Natural killer cell (primary cell): ENCODE data around the gene DACH1. TPM values are rescaled to one million over a fixed set of nuclear protein-coding genes. Genes with fewer than 3 reads are reported as not detected.

Experiments used
- ATAC-seq, 3 donors: fragments of 150-1000 bp in 2 of 3; fragments of 200-7000 bp in 1 of 3; cut with Tn5 transposase; 1 replicate in 1 of 3; 2 replicates in 2 of 3; pipeline ENCODE4 v1.10.0; 2021; ENCODE audit warnings: mild to moderate bottlenecking in 2 of 3, moderate library complexity in 2 of 3
- DNase-seq, 2 donors: peaks; one replicate each; pipeline versions ENCODE4 v3.0.0 to v3.0.0-alpha.2; 2013 to 2021; ENCODE audit warnings: mixed read lengths in 1 of 2
- H3K27ac ChIP-seq: one replicate; pipeline ENCODE4 v1.5.1; 2013; ENCODE audit warnings: mild to moderate bottlenecking, low read length
- H3K27me3 ChIP-seq: one replicate; pipeline ENCODE4 v1.6.1; 2013; ENCODE audit warnings: low read length; ENCODE audit not compliant: control insufficient read depth, insufficient read depth
- H3K36me3 ChIP-seq: one replicate; pipeline ENCODE4 v1.6.1; 2013; ENCODE audit warnings: low read length; ENCODE audit not compliant: control insufficient read depth, insufficient read depth
- H3K4me1 ChIP-seq: one replicate; pipeline ENCODE4 v1.6.1; 2013; ENCODE audit warnings: low read length; ENCODE audit not compliant: control insufficient read depth, insufficient read depth
- H3K4me3 ChIP-seq: one replicate; pipeline ENCODE4 v1.5.1; 2013; ENCODE audit warnings: low read length
- H3K9me3 ChIP-seq: one replicate; pipeline ENCODE4 v1.6.1; 2013; ENCODE audit warnings: low read length; ENCODE audit not compliant: control insufficient read depth, insufficient read depth
- H3K27ac Mint-ChIP-seq, 2 donors: one replicate each; pipeline ENCODE4 v1.8.0; 2022; ENCODE audit warnings: mild to moderate bottlenecking in 2 of 2, mixed read lengths in 2 of 2, moderate library complexity in 1 of 2
- H3K27me3 Mint-ChIP-seq, 2 donors: one replicate each; pipeline ENCODE4 v1.8.0; 2022; ENCODE audit warnings: low read depth in 2 of 2, mixed read lengths in 2 of 2
- H3K36me3 Mint-ChIP-seq: one replicate; pipeline ENCODE4 v1.8.0; 2022; ENCODE audit warnings: mixed read lengths
- H3K4me1 Mint-ChIP-seq, 2 donors: one replicate each; pipeline ENCODE4 v1.8.0; 2022; ENCODE audit warnings: mixed read lengths in 2 of 2
- H3K4me3 Mint-ChIP-seq: one replicate; pipeline ENCODE4 v1.8.0; 2022; ENCODE audit warnings: mild to moderate bottlenecking, moderate library complexity, mixed read lengths
- H3K9me3 Mint-ChIP-seq, 2 donors: one replicate each; pipeline ENCODE4 v1.8.0; 2022; ENCODE audit warnings: mixed read lengths in 2 of 2
- WGBS: methylation state at CpG from one replicate; pipeline ENCODE4 v1.1.7; 2013; ENCODE audit warnings: missing lambda C conversion rate; ENCODE audit not compliant: insufficient coverage; 5-methylcytosine and 5-hydroxymethylcytosine counted together
- intact Hi-C: fragments of 100-400 bp; cut with micrococcal nuclease; formaldehyde crosslinking; loops from one replicate; pipeline ENCODE4 v1.14.2; 2022
- total RNA-seq, 4 donors: library from RNA; stranded (reverse); fragments of 120-200 nt in 1 of 4; gene quantifications; one replicate each; pipeline versions ENCODE4 v1.2.3 to v1.2.4, GENCODE V29; 2013 to 2022
- TF ChIP-seq, protein P1 (sequence below): fragments of 200-600 bp; IDR thresholded peaks from one replicate; pipeline ENCODE4 v1.8.0; 2022; ENCODE audit warnings: antibody characterized with exemption

Gene DACH1
- total RNA-seq, 3 donors from 2014 or later (not counting 1 experiment from before 2014, with no cell fraction given): 0.29 to 2.3 (median 0.49) TPM

DNA sequence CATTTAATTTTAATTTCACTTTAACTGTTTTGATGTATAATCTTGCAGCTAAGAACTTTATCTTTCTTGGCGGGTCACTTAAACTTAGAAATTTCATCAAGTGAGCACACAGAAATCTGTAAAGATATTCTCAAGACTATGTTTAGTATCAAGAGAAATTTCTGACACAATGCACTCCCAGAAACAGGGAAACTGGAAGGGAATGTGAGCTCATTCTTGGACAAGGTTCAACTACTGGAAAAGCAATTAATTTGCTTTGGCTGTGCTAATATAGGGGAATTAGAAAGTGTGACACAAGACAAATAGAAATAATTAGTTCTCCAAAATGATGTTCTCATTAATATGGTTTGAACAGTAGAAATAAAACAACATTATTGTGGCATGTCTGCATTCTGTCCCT is 402.3 kb downstream of the DACH1 start:
- Mint-ChIP-seq H3K4me1 (no peaks in the 10 kb centered on the region), H3K27ac (no peak overlapping the region), H3K36me3 (no peaks in the 10 kb centered on the region), H3K27me3 (no peaks in the 10 kb centered on the region), H3K4me3 (no peak overlapping the region), H3K9me3 (peaks cover 0 to 4% of the 10 kb centered on the region in 2 donors)
- intact Hi-C loops: no loop called here
- TF ChIP-seq, protein P1, sequence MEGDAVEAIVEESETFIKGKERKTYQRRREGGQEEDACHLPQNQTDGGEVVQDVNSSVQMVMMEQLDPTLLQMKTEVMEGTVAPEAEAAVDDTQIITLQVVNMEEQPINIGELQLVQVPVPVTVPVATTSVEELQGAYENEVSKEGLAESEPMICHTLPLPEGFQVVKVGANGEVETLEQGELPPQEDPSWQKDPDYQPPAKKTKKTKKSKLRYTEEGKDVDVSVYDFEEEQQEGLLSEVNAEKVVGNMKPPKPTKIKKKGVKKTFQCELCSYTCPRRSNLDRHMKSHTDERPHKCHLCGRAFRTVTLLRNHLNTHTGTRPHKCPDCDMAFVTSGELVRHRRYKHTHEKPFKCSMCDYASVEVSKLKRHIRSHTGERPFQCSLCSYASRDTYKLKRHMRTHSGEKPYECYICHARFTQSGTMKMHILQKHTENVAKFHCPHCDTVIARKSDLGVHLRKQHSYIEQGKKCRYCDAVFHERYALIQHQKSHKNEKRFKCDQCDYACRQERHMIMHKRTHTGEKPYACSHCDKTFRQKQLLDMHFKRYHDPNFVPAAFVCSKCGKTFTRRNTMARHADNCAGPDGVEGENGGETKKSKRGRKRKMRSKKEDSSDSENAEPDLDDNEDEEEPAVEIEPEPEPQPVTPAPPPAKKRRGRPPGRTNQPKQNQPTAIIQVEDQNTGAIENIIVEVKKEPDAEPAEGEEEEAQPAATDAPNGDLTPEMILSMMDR: no peak
- ATAC-seq (no peak), DNase-seq (no peak)
- no peaks in the 10 kb centered on the region for H3K4me1 ChIP-seq
- no peaks in the 10 kb centered on the region for H3K36me3 ChIP-seq
- peaks cover 2% of the 10 kb centered on the region for H3K9me3 ChIP-seq
- H3K27me3 ChIP-seq: no peaks in the 10 kb centered on the region
- 100% methylated on average over 1 of the region's 1 CpG for WGBS
- H3K27ac ChIP-seq: no peak overlapping the region
- no peak overlapping the region for H3K4me3 ChIP-seq

DNA sequence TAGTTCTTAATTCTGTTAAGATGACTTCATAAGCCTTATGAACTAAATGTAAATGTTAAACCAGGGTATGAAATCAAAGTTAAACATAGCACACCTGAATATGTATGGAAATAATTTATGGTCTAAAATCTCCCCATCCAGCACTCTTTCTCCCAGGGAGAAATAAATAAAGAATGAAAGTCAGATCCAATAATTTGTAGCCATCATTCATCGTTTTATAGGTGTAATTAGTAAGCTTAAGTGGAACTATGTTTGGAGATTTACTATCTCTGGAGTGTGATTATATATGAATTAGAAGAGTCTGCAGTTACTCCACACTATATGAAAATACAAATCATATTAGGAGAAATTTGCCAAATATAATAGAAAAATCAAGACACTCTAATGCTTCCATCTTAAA is 405.1 kb downstream of the DACH1 start:
- H3K4me1 Mint-ChIP-seq: no peaks in the 10 kb centered on the region
- Histone ChIP-seq H3K9me3 (peaks cover 2% of the 10 kb centered on the region), H3K36me3 (no peaks in the 10 kb centered on the region), H3K4me1 (no peaks in the 10 kb centered on the region), H3K27me3 (no peaks in the 10 kb centered on the region), H3K4me3 (no peak overlapping the region), H3K27ac (no peak overlapping the region)
- peaks cover 0 to 8% of the 10 kb centered on the region in 2 donors for H3K9me3 Mint-ChIP-seq
- H3K27ac Mint-ChIP-seq: no peak overlapping the region
- TF ChIP-seq, protein P1: no peak
- H3K4me3 Mint-ChIP-seq: no peak overlapping the region
- H3K27me3 Mint-ChIP-seq: no peaks in the 10 kb centered on the region
- ATAC-seq (no peak), DNase-seq (no peak)
- WGBS: no CpG with 5 or more reads among the region's 1 CpG
- H3K36me3 Mint-ChIP-seq: no peaks in the 10 kb centered on the region
- intact Hi-C loops: no loop called here

DNA sequence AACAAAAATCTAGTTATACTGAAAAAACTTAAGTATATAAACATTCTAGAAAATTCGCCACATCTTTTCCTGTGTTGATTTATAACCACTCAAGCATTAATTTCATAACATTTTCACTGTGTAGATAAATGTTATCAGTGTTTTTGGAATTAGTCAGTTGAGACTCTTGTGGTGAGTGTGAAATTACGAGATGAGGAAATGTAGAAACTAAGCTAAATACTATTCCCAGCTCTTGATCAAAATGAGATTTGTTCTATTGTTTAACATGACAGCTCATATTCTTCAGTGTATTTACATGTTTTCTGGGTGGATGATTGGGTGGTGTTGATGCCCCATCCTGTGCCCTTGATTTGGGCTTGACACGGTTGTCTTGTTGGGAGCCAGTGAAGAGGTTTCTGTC is 406.8 kb downstream of the DACH1 start:
- Mint-ChIP-seq H3K27me3 (no peaks in the 10 kb centered on the region), H3K4me1 (no peaks in the 10 kb centered on the region), H3K36me3 (no peaks in the 10 kb centered on the region), H3K9me3 (peaks cover 0 to 6% of the 10 kb centered on the region in 2 donors), H3K27ac (no peak overlapping the region), H3K4me3 (no peak overlapping the region)
- H3K9me3 ChIP-seq: no peaks in the 10 kb centered on the region
- no peaks in the 10 kb centered on the region for H3K36me3 ChIP-seq
- no CpG with 5 or more reads among the region's 3 CpGs for WGBS
- DNase-seq: no peak
- TF ChIP-seq, protein P1: no peak
- no peak overlapping the region for H3K4me3 ChIP-seq
- no peak overlapping the region for H3K27ac ChIP-seq
- no peak for ATAC-seq
- H3K4me1 ChIP-seq: no peaks in the 10 kb centered on the region
- intact Hi-C loops: no loop called here
- H3K27me3 ChIP-seq: no peaks in the 10 kb centered on the region

DNA sequence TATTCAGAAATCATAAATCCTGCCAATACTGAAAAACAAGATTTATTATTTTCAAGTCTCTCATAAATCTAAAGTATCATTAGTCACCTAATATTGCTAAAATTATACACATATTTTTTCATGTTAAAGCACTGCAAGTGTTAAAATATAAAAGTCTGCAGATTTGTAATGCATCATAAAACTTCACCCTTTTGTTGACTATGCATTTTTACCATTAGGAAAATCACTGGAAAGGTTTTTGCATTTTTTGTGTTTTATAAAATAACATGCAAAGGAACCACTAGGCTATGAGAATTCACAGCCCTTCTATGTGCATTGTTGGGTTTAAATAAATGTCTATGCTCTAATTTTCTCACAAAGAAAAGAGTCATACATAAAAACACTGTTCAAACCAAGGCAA is 407.3 kb downstream of the DACH1 start:
- H3K9me3 ChIP-seq: no peaks in the 10 kb centered on the region
- DNase-seq (no peak), ATAC-seq (no peak)
- no peaks in the 10 kb centered on the region for H3K4me1 ChIP-seq
- H3K27ac Mint-ChIP-seq: no peak overlapping the region
- H3K36me3 ChIP-seq: no peaks in the 10 kb centered on the region
- intact Hi-C loops: no loop called here
- no peak overlapping the region for H3K27ac ChIP-seq
- no peaks in the 10 kb centered on the region for H3K27me3 Mint-ChIP-seq
- TF ChIP-seq, protein P1: no peak
- no peaks in the 10 kb centered on the region for H3K4me1 Mint-ChIP-seq
- H3K36me3 Mint-ChIP-seq: no peaks in the 10 kb centered on the region
- no peaks in the 10 kb centered on the region for H3K27me3 ChIP-seq
- no peak overlapping the region for H3K4me3 ChIP-seq
- H3K9me3 Mint-ChIP-seq: peaks cover 0 to 6% of the 10 kb centered on the region in 2 donors
- no peak overlapping the region for H3K4me3 Mint-ChIP-seq
